Gastroesophageal sphincter (tissue), 4 donors: ENCODE data around the gene FHIT. TPM values are rescaled to one million over a fixed set of nuclear protein-coding genes. Genes with fewer than 3 reads are reported as not detected.
A peak's percentile ranks its signal among the peaks of the same experiment; 100 is the strongest.

Experiments used
- ATAC-seq: fragments of 150-250 bp; one replicate; pipeline ENCODE4 v1.9.1; 2016; ENCODE audit warnings: mild to moderate bottlenecking, moderate library complexity
- H3K27ac ChIP-seq, 4 donors: fragments of 200-600 bp; sonication (generic) in 3 of 4; 1 replicate in 3 of 4; 2 replicates in 1 of 4; pipeline ENCODE4 v1.5.1; 2016 to 2019
- H3K27me3 ChIP-seq: fragments of 200-600 bp; sonication (generic); one replicate; pipeline ENCODE4 v1.5.1; 2019
- H3K36me3 ChIP-seq, 2 donors: fragments of 200-600 bp; sonication (generic); one replicate each; pipeline ENCODE4 v1.5.1; 2019; ENCODE audit warnings: control low read depth in 1 of 2
- H3K4me1 ChIP-seq, 3 donors: fragments of 200-600 bp; sonication (generic); 1 replicate in 2 of 3; 2 replicates in 1 of 3; pipeline ENCODE4 v1.5.1; 2016 to 2019; ENCODE audit warnings: control low read depth in 2 of 3
- H3K4me3 ChIP-seq, 2 donors: fragments of 200-600 bp; sonication (generic); one replicate each; pipeline ENCODE4 v1.5.1; 2019; ENCODE audit warnings: mild to moderate bottlenecking in 1 of 2, moderate library complexity in 1 of 2
- H3K9me3 ChIP-seq, 3 donors: fragments of 200-600 bp; sonication (generic); one replicate each; pipeline ENCODE4 v1.5.1; 2017 to 2019; ENCODE audit warnings: control low read depth in 2 of 3
- EP300 ChIP-seq: sonication (generic); formaldehyde crosslinking; IDR thresholded peaks from one replicate; pipeline ENCODE4 v1.6.1; 2017; ENCODE audit warnings: antibody characterized with exemption, mild to moderate bottlenecking
- POLR2A ChIP-seq, 2 donors: fragments of 450-650 bp; IDR thresholded peaks; one replicate each; pipeline ENCODE4 v1.6.1; 2017; ENCODE audit warnings: antibody characterized with exemption in 2 of 2, mild to moderate bottlenecking in 2 of 2, moderate library complexity in 1 of 2
- POLR2AphosphoS5 ChIP-seq: sonication (generic); formaldehyde crosslinking; IDR thresholded peaks from one replicate; pipeline ENCODE4 v1.6.1; 2017; ENCODE audit warnings: antibody characterized with exemption
- WGBS, 2 donors: methylation state at CpG; one replicate each; pipeline ENCODE4 v1.1.5; 2018; ENCODE audit warnings: low coverage in 1 of 2; 5-methylcytosine and 5-hydroxymethylcytosine counted together
- total RNA-seq, 4 donors: library from RNA; depleted of rRNA; stranded (reverse); fragments of >200 nt; gene quantifications; one replicate each; pipeline ENCODE4 v1.1.0, GENCODE V29; 2016
- TF ChIP-seq, protein P1 (sequence below), 4 experiments: fragments of 200-600 bp in 2 of 4; fragments of 450-650 bp in 2 of 4; sonication (generic) in 1 of 4; IDR thresholded peaks; one replicate each; pipeline ENCODE4 v1.5.1; 2017 to 2019; ENCODE audit warnings: antibody characterized with exemption in 4 of 4, mild to moderate bottlenecking in 2 of 4, moderate library complexity in 2 of 4

Gene FHIT
- total RNA-seq, 4 donors from 2014 or later: 1.4 to 7.3 (median 3.9) TPM

DNA sequence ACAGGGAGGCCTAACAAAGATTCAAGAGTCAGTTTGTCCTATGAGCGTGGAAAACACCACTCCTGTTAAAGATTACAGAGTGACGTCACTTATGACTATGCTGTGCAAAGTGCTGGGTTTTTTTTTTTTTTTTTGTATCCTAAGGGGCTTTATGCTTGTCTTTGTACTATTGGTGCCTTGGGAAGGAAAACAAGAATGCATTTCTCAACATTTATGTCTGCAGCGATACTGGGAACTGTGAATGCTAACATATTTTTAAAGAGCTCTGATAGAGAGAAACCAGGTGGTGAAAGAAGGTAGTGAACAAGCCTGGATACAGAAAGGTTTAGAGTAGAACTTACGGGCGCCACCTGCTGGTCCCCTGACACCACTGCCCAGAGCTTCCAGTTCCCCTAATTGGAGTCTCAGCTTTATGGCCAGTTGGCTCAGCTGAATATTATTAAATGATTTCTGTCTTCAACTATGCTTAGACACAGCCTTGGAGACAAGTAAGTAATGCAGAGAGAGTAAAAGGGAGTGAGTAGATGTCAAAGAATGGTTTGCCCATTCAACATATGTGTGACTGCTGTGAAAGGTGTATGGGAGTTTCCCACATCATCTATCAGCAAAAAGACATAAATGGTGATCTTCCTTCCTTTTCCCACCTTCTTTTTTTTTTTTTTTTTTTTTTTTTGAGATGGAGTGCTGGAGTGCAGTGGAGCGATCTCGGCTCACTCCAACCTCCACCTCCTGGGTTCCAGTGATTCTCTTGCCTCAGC is 1393.5 kb downstream of the FHIT start:
- Histone ChIP-seq H3K27ac (no peak overlapping the region), H3K4me3 (no peak overlapping the region), H3K4me1 (peaks cover 0 to 8% (median 0%) of the 10 kb centered on the region in 3 donors), H3K36me3 (no peaks in the 10 kb centered on the region), H3K9me3 (no peaks in the 10 kb centered on the region), H3K27me3 (no peaks in the 10 kb centered on the region)
- WGBS, 2 donors: 26 to 28% methylated on average over 2 to 7 of the region's 7 CpGs
- TF ChIP-seq, protein P1, sequence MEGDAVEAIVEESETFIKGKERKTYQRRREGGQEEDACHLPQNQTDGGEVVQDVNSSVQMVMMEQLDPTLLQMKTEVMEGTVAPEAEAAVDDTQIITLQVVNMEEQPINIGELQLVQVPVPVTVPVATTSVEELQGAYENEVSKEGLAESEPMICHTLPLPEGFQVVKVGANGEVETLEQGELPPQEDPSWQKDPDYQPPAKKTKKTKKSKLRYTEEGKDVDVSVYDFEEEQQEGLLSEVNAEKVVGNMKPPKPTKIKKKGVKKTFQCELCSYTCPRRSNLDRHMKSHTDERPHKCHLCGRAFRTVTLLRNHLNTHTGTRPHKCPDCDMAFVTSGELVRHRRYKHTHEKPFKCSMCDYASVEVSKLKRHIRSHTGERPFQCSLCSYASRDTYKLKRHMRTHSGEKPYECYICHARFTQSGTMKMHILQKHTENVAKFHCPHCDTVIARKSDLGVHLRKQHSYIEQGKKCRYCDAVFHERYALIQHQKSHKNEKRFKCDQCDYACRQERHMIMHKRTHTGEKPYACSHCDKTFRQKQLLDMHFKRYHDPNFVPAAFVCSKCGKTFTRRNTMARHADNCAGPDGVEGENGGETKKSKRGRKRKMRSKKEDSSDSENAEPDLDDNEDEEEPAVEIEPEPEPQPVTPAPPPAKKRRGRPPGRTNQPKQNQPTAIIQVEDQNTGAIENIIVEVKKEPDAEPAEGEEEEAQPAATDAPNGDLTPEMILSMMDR (IDR thresholded peaks at IDR 0.05): peak; percentile 87 to 96 (median 92)
- TF ChIP-seq POLR2A (IDR thresholded peaks at IDR 0.05): no peak
- TF ChIP-seq POLR2AphosphoS5: no peak
- TF ChIP-seq EP300: no peak
- peak; percentile 85 for ATAC-seq

DNA sequence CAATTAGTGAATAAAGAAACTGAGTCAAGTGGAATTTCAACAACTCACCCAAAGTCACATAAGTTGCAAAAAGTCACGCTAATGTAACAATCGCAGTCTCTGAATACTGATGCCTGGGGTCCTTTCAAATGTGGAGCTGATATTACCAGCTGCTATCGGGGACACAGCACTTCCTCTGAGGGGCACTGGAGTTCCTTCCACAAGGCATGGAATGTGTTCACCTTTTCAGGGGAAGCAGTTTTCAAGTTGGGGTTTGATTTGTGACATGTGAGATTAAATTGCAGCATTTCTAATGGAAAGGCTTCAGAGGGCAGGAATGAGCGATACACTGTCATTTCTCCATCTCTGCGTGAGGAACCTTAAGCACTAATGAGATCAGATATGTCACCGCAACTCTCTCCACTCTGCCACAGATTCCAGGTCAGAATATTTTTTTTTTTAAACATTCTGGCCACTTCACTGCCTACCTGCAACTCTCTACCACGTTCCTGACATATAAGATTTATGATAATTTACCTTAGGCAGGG is 1394.3 kb downstream of the FHIT start:
- Histone ChIP-seq H3K4me1 (peaks cover 0 to 8% (median 0%) of the 10 kb centered on the region in 3 donors), H3K27ac (no peak overlapping the region), H3K4me3 (no peak overlapping the region), H3K36me3 (no peaks in the 10 kb centered on the region), H3K9me3 (no peaks in the 10 kb centered on the region), H3K27me3 (no peaks in the 10 kb centered on the region)
- WGBS, 2 donors: 74 to 84% methylated on average over 4 to 7 of the region's 7 CpGs
- no peak for ATAC-seq
- TF ChIP-seq POLR2A (IDR thresholded peaks at IDR 0.05) (no peak), EP300 (no peak), POLR2AphosphoS5 (no peak)
- TF ChIP-seq, protein P1 (IDR thresholded peaks at IDR 0.05): no peak

DNA sequence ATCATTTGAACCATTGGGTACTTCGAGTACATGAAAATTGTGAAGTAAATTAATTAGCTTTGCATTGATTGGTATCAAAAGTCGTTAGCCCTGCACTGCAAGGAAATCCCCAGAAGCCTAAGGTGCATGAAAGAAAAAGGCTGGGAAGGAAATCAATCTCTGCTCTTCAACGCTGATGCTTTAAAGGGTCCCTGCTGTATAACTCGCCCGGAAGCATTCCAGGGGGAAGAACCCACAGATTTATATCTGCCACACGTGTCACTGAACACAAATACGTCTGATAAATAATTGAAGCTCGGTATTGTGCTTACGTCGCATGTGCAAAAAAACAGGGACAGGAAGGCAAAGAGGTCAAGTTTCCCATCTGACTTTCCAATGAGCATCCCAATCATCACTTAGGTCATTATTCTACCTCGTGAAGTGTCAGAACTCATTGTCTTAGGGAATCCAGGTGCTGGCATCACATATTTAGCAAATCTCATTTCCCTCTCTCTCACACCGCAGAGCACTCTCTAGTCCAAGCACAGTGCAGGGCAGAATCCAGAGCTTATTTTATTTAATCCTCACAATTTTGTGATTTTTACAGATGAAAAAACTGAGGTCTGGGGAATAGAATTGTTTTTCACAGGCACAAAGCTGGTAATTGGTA is 1397.1 kb downstream of the FHIT start:
- no peak overlapping the region for H3K4me3 ChIP-seq
- no peak for ATAC-seq
- WGBS, 2 donors: 65 to 80% methylated on average over 12 of the region's 12 CpGs
- peaks cover 0 to 8% (median 0%) of the 10 kb centered on the region in 3 donors for H3K4me1 ChIP-seq
- H3K36me3 ChIP-seq: no peaks in the 10 kb centered on the region
- H3K27ac ChIP-seq: no peak overlapping the region
- no peak for TF ChIP-seq POLR2A (IDR thresholded peaks at IDR 0.05)
- no peak for TF ChIP-seq EP300
- TF ChIP-seq, protein P1 (IDR thresholded peaks at IDR 0.05): no peak
- no peak for TF ChIP-seq POLR2AphosphoS5
- no peaks in the 10 kb centered on the region for H3K27me3 ChIP-seq
- H3K9me3 ChIP-seq: no peaks in the 10 kb centered on the region

DNA sequence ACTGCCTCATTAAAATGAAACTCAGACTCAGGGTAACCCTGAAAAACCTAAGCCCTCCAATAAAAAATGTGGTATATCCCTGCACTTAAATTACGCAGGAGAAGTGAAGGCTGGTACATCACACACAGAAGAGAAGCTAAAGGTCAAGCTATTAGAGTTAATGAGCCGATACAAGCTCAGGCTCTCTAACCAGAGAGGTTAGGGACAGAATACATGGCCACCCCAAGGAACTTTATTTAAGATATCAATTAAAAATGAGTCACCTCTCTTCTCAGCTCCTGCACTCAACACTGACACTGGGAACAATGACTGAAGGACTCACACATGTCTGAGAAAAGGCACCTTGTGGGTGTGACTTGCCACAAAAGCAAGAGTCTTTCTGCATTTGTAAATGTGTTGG is 1400.8 kb downstream of the FHIT start:
- no peak for TF ChIP-seq EP300
- no peak for TF ChIP-seq POLR2A (IDR thresholded peaks at IDR 0.05)
- TF ChIP-seq, protein P1 (IDR thresholded peaks at IDR 0.05): no peak
- no peak for TF ChIP-seq POLR2AphosphoS5
- WGBS, 2 donors: 88 to 89% methylated on average over 2 of the region's 2 CpGs
- H3K27me3 ChIP-seq: no peaks in the 10 kb centered on the region
- no peaks in the 10 kb centered on the region for H3K36me3 ChIP-seq
- no peak for ATAC-seq
- no peaks in the 10 kb centered on the region for H3K4me1 ChIP-seq
- H3K27ac ChIP-seq: no peak overlapping the region
- H3K9me3 ChIP-seq: no peaks in the 10 kb centered on the region
- H3K4me3 ChIP-seq: no peak overlapping the region
